ENCODE data around the gene HDHD5.

HDHD5 gene

GRCh38 chr22:17117400-17117799 lies 41.7 kb downstream of the HDHD5 start:
- Histone ChIP-seq H3K36me3 (ENCODE audit: control insufficient read depth, insufficient read depth, low read length) (no peaks in the 10 kb centered on the region), H3K9ac (ENCODE audit: low read depth, low read length) (no peak overlapping the region), H3K4me3 (ENCODE audit: low read depth, low read length) (no peak overlapping the region), H3K27me3 (ENCODE audit: control insufficient read depth, insufficient read depth, low read length) (peaks cover 8% of the 10 kb centered on the region), H3K4me1 (ENCODE audit: control insufficient read depth, insufficient read depth, low read length) (peaks cover 13% of the 10 kb centered on the region), H3K9me3 (ENCODE audit: control insufficient read depth, insufficient read depth, low read length) (no peaks in the 10 kb centered on the region)

GRCh38 chr22:17116572-17117330 lies 42.3 kb downstream of the HDHD5 start:
- H3K27me3 ChIP-seq (ENCODE audit: control insufficient read depth, insufficient read depth, low read length) = peaks cover 2% of the 10 kb centered on the region
- no peak overlapping the region for H3K4me3 ChIP-seq (ENCODE audit: low read depth, low read length)
- H3K36me3 ChIP-seq (ENCODE audit: control insufficient read depth, insufficient read depth, low read length) = no peaks in the 10 kb centered on the region
- H3K9me3 ChIP-seq (ENCODE audit: control insufficient read depth, insufficient read depth, low read length) = no peaks in the 10 kb centered on the region
- no peak overlapping the region for H3K9ac ChIP-seq (ENCODE audit: low read depth, low read length)
- peaks cover 8% of the 10 kb centered on the region for H3K4me1 ChIP-seq (ENCODE audit: control insufficient read depth, insufficient read depth, low read length)

- Histone ChIP-seq H3K36me3 (ENCODE audit: control insufficient read depth, insufficient read depth, low read length) (no peaks in the 10 kb centered on the region), H3K4me3 (ENCODE audit: low read depth, low read length) (no peak overlapping the region), H3K9ac (ENCODE audit: low read depth, low read length) (no peak overlapping the region), H3K27me3 (ENCODE audit: control insufficient read depth, insufficient read depth, low read length) (peaks cover 2% of the 10 kb centered on the region), H3K9me3 (ENCODE audit: control insufficient read depth, insufficient read depth, low read length) (no peaks in the 10 kb centered on the region), H3K4me1 (ENCODE audit: control insufficient read depth, insufficient read depth, low read length) (peaks cover 7% of the 10 kb centered on the region)
Measured at GRCh38 chr22:17115945-17116565, 43.0 kb downstream of the HDHD5 start.

GRCh38 chr22:17115236-17115635 lies 43.8 kb downstream of the HDHD5 start:
- peaks cover 7% of the 10 kb centered on the region for H3K4me1 ChIP-seq (ENCODE audit: control insufficient read depth, insufficient read depth, low read length)
- H3K4me3 ChIP-seq (ENCODE audit: low read depth, low read length) = no peak overlapping the region
- H3K36me3 ChIP-seq (ENCODE audit: control insufficient read depth, insufficient read depth, low read length) = no peaks in the 10 kb centered on the region

GRCh38 chr22:17114898-17115235 lies 44.2 kb downstream of the HDHD5 start:
- Histone ChIP-seq H3K4me3 (ENCODE audit: low read depth, low read length) (no peak overlapping the region), H3K9me3 (ENCODE audit: control insufficient read depth, insufficient read depth, low read length) (no peaks in the 10 kb centered on the region), H3K36me3 (ENCODE audit: control insufficient read depth, insufficient read depth, low read length) (no peaks in the 10 kb centered on the region), H3K4me1 (ENCODE audit: control insufficient read depth, insufficient read depth, low read length) (peaks cover 7% of the 10 kb centered on the region), H3K9ac (ENCODE audit: low read depth, low read length) (no peak overlapping the region), H3K27me3 (ENCODE audit: control insufficient read depth, insufficient read depth, low read length) (peaks cover 2% of the 10 kb centered on the region)

More at GRCh38 chr22:17115236-17115635, 43.8 kb downstream of the HDHD5 start:
- Histone ChIP-seq H3K9ac (ENCODE audit: low read depth, low read length) (no peak overlapping the region), H3K27me3 (ENCODE audit: control insufficient read depth, insufficient read depth, low read length) (peaks cover 2% of the 10 kb centered on the region), H3K9me3 (ENCODE audit: control insufficient read depth, insufficient read depth, low read length) (no peaks in the 10 kb centered on the region)

GRCh38 chr22:17114173-17114897 lies 44.7 kb downstream of the HDHD5 start:
- H3K27me3 ChIP-seq (ENCODE audit: control insufficient read depth, insufficient read depth, low read length) = peaks cover 2% of the 10 kb centered on the region
- H3K4me3 ChIP-seq (ENCODE audit: low read depth, low read length) = no peak overlapping the region
- no peaks in the 10 kb centered on the region for H3K9me3 ChIP-seq (ENCODE audit: control insufficient read depth, insufficient read depth, low read length)
- peaks cover 7% of the 10 kb centered on the region for H3K4me1 ChIP-seq (ENCODE audit: control insufficient read depth, insufficient read depth, low read length)
- H3K36me3 ChIP-seq (ENCODE audit: control insufficient read depth, insufficient read depth, low read length) = peaks cover under 1% of the 10 kb centered on the region
- no peak overlapping the region for H3K9ac ChIP-seq (ENCODE audit: low read depth, low read length)

- Histone ChIP-seq H3K4me1 (ENCODE audit: control insufficient read depth, insufficient read depth, low read length) (peaks cover 7% of the 10 kb centered on the region), H3K36me3 (ENCODE audit: control insufficient read depth, insufficient read depth, low read length) (peaks cover 7% of the 10 kb centered on the region), H3K9ac (ENCODE audit: low read depth, low read length) (no peak overlapping the region), H3K9me3 (ENCODE audit: control insufficient read depth, insufficient read depth, low read length) (no peaks in the 10 kb centered on the region), H3K4me3 (ENCODE audit: low read depth, low read length) (no peak overlapping the region), H3K27me3 (ENCODE audit: control insufficient read depth, insufficient read depth, low read length) (no peaks in the 10 kb centered on the region)
Measured at GRCh38 chr22:17113600-17113999, 45.5 kb downstream of the HDHD5 start.

GRCh38 chr22:17112491-17113042 lies 46.5 kb downstream of the HDHD5 start:
- H3K27me3 ChIP-seq (ENCODE audit: control insufficient read depth, insufficient read depth, low read length) = no peaks in the 10 kb centered on the region
- H3K9ac ChIP-seq (ENCODE audit: low read depth, low read length) = no peak overlapping the region
- H3K4me1 ChIP-seq (ENCODE audit: control insufficient read depth, insufficient read depth, low read length) = peaks cover 7% of the 10 kb centered on the region
- H3K36me3 ChIP-seq (ENCODE audit: control insufficient read depth, insufficient read depth, low read length) = peaks cover 12% of the 10 kb centered on the region
- H3K9me3 ChIP-seq (ENCODE audit: control insufficient read depth, insufficient read depth, low read length) = no peaks in the 10 kb centered on the region
- no peak overlapping the region for H3K4me3 ChIP-seq (ENCODE audit: low read depth, low read length)

- Histone ChIP-seq H3K9ac (ENCODE audit: low read depth, low read length) (no peak overlapping the region), H3K9me3 (ENCODE audit: control insufficient read depth, insufficient read depth, low read length) (no peaks in the 10 kb centered on the region), H3K4me1 (ENCODE audit: control insufficient read depth, insufficient read depth, low read length) (no peaks in the 10 kb centered on the region), H3K4me3 (ENCODE audit: low read depth, low read length) (no peak overlapping the region), H3K27me3 (ENCODE audit: control insufficient read depth, insufficient read depth, low read length) (no peaks in the 10 kb centered on the region), H3K36me3 (ENCODE audit: control insufficient read depth, insufficient read depth, low read length) (peaks cover 12% of the 10 kb centered on the region)
Measured at GRCh38 chr22:17110791-17111550, 48.1 kb downstream of the HDHD5 start.

GRCh38 chr22:17109976-17110375 lies 49.1 kb downstream of the HDHD5 start:
- H3K4me1 ChIP-seq (ENCODE audit: control insufficient read depth, insufficient read depth, low read length) = no peaks in the 10 kb centered on the region
- no peaks in the 10 kb centered on the region for H3K27me3 ChIP-seq (ENCODE audit: control insufficient read depth, insufficient read depth, low read length)
- no peaks in the 10 kb centered on the region for H3K9me3 ChIP-seq (ENCODE audit: control insufficient read depth, insufficient read depth, low read length)
- no peak overlapping the region for H3K9ac ChIP-seq (ENCODE audit: low read depth, low read length)
- peaks cover 12% of the 10 kb centered on the region for H3K36me3 ChIP-seq (ENCODE audit: control insufficient read depth, insufficient read depth, low read length)
- H3K4me3 ChIP-seq (ENCODE audit: low read depth, low read length) = no peak overlapping the region

GRCh38 chr22:17109113-17109865 lies 49.8 kb downstream of the HDHD5 start:
- no peak overlapping the region for H3K9ac ChIP-seq (ENCODE audit: low read depth, low read length)
- peaks cover 18% of the 10 kb centered on the region for H3K36me3 ChIP-seq (ENCODE audit: control insufficient read depth, insufficient read depth, low read length)
- H3K9me3 ChIP-seq (ENCODE audit: control insufficient read depth, insufficient read depth, low read length) = no peaks in the 10 kb centered on the region

More at GRCh38 chr22:17109113-17109865, 49.8 kb downstream of the HDHD5 start:
- Histone ChIP-seq H3K4me1 (ENCODE audit: control insufficient read depth, insufficient read depth, low read length) (no peaks in the 10 kb centered on the region), H3K4me3 (ENCODE audit: low read depth, low read length) (no peak overlapping the region), H3K27me3 (ENCODE audit: control insufficient read depth, insufficient read depth, low read length) (no peaks in the 10 kb centered on the region)

Measured in iPS-15b (cell line).